ENCODE measurements around the gene GSKIP. TPM values are rescaled to one million over a fixed set of nuclear protein-coding genes. Genes with fewer than 3 reads are reported as not detected.

The GSKIP gene
- polyA plus RNA-seq, 1 of the 3 experiments (the other 2 are of a cell fraction) = 13.6 TPM

DNA sequence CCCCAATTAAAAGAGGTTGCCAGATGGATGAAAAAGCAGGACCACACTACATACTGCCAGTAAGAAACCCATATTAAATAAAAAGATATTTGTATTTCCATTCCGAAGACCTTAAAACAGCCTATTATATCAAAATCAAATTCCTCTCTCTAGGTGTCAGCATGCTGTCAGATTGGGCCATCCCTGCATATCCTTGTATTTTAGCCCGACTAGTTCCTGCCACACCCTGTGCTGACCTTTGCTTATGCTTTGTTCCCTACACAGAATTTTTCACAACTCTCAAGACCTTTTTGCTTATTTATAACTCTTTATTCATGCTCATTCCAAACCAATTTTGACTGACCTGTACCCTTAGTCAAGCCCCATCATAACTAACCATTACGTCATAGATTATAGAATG lies 12.8 kb downstream of the GSKIP start:
- Histone ChIP-seq H3K9ac (no peak overlapping the region), H3K27me3 (ENCODE audit: insufficient read depth) (no peaks in the 10 kb centered on the region), H3K27ac (ENCODE audit: low read depth in 2 of 2, low read length in 1 of 2) (no peak overlapping the region), H3K4me2 (no peak overlapping the region), H3K4me1 (ENCODE audit: control insufficient read depth in 1 of 2, insufficient read depth in 2 of 2, low read depth in 1 of 2, low read length in 1 of 2) (peaks cover 0 to 11% of the 10 kb centered on the region in 2 experiments; a peak in 2 of 4 replicates), H3F3A (replicated peaks; ENCODE audit: insufficient read depth) (no peaks in the 10 kb centered on the region), H3K9me2 (no peaks in the 10 kb centered on the region), H4K20me1 (ENCODE audit: insufficient read depth) (peaks cover 2% of the 10 kb centered on the region; the same call in 1 of the 2 replicates), H2AFZ (ENCODE audit: low read depth) (no peak overlapping the region), H3K4me3 (ENCODE audit: low read depth in 2 of 2, low read length in 1 of 2) (no peak overlapping the region), H3K79me2 (ENCODE audit: insufficient read depth) (peaks cover 44% of the 10 kb centered on the region), H3K9me3 (no peaks in the 10 kb centered on the region), H3K36me3 (replicated peaks in 1 of 2; ENCODE audit: control insufficient read depth in 1 of 2, insufficient read depth in 2 of 2, low read length in 1 of 2) (peaks cover 4 to 14% of the 10 kb centered on the region in 2 experiments)
- ChIA-PET CTCF (interaction anchor here (1.4 kb wide), 1 partner anchor 101 kb away, joined by 4 read pairs; no protein-coding TSS in a partner anchor), POLR2A (no interaction called here)
- no peak for DNase-seq
- 86% methylated on average over 3 of the region's 3 CpGs for WGBS (ENCODE audit: low lambda C conversion rate)
- TF ChIP-seq MAX (IDR thresholded peaks at IDR 0.05; ENCODE audit: low read depth) (no peak), EP300 (IDR thresholded peaks at IDR 0.05; ENCODE audit: borderline replicate concordance in 1 of 2, low read depth in 1 of 2, low read length in 1 of 2) (no peak), CHD2 (IDR thresholded peaks at IDR 0.05; ENCODE audit: low read length, partially characterized antibody) (no peak)

DNA sequence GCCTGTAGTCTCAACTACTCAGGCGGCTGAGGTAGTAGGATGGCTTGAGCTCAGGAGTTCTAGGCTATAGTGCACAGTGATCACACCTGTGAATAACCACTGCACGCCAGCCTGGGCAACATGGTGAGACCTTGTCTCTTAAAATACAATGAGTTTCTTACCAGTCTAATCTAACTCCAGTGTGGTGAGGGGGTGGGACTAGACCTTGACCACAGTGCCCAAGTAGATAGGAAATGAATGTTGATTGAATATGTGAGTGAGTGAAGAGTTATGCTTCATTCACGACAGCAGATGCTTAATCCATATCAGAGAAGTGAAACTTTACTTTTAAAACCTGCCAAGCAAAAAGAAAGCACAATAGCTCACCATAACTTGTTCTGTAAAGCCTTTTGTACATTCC lies 17.4 kb downstream of the GSKIP start:
- POLR2A ChIA-PET = interaction anchor here (1.2 kb wide), 1 partner anchor 10 kb away, joined by 3 read pairs; no protein-coding TSS in a partner anchor
- H3K4me3 ChIP-seq (ENCODE audit: low read depth in 2 of 2, low read length in 1 of 2) = no peak overlapping the region
- CTCF ChIA-PET = interaction anchor here (0.7 to 2.6 kb wide), 5 partner anchors 9 to 280 kb away, joined by 3 to 12 read pairs (median 4); partner anchors contain the start of gene GSKIP
- no peak for DNase-seq
- no peaks in the 10 kb centered on the region for H3K9me3 ChIP-seq
- H3K9me2 ChIP-seq = no peaks in the 10 kb centered on the region
- no peak overlapping the region for H3K4me2 ChIP-seq
- no peaks in the 10 kb centered on the region for H3F3A ChIP-seq (replicated peaks; ENCODE audit: insufficient read depth)
- no peak overlapping the region for H3K9ac ChIP-seq
- no peaks in the 10 kb centered on the region for H3K27me3 ChIP-seq (ENCODE audit: insufficient read depth)
- WGBS (ENCODE audit: low lambda C conversion rate) = 96% methylated on average over 3 of the region's 3 CpGs
- H3K4me1 ChIP-seq (ENCODE audit: control insufficient read depth in 1 of 2, insufficient read depth in 2 of 2, low read depth in 1 of 2, low read length in 1 of 2) = peaks cover 0 to 2% of the 10 kb centered on the region in 2 experiments; a peak in 2 of 4 replicates
- H4K20me1 ChIP-seq (ENCODE audit: insufficient read depth) = no peaks in the 10 kb centered on the region; the same call in 1 of the 2 replicates
- H2AFZ ChIP-seq (ENCODE audit: low read depth) = no peak overlapping the region
- H3K27ac ChIP-seq (ENCODE audit: low read depth in 2 of 2, low read length in 1 of 2) = no peak overlapping the region
- peaks cover 19% of the 10 kb centered on the region for H3K79me2 ChIP-seq (ENCODE audit: insufficient read depth)
- H3K36me3 ChIP-seq (replicated peaks in 1 of 2; ENCODE audit: control insufficient read depth in 1 of 2, insufficient read depth in 2 of 2, low read length in 1 of 2) = peaks cover 41 to 42% of the 10 kb centered on the region in 2 experiments
- TF ChIP-seq FOSL2 (IDR thresholded peaks at IDR 0.05; ENCODE audit: borderline replicate concordance, low read depth) (no peak), EZH2phosphoT487 (IDR thresholded peaks at IDR 0.05; ENCODE audit: borderline replicate concordance, low read depth) (no peak), RFX5 (IDR thresholded peaks at IDR 0.05; ENCODE audit: low read length) (no peak)

GRCh38 chr14:96383445-96383844 lies 20.1 kb downstream of the GSKIP start:
- no peak overlapping the region for H3K27ac ChIP-seq (ENCODE audit: low read depth in 2 of 2, low read length in 1 of 2)
- H2AFZ ChIP-seq (ENCODE audit: low read depth) = no peak overlapping the region
- no peaks in the 10 kb centered on the region for H3K27me3 ChIP-seq (ENCODE audit: insufficient read depth)
- ChIA-PET CTCF (interaction anchor here (0.8 kb wide), 1 partner anchor 42 kb away, joined by 3 read pairs; no protein-coding TSS in a partner anchor), POLR2A (no interaction called here)
- 64% methylated on average over 2 of the region's 2 CpGs for WGBS (ENCODE audit: low lambda C conversion rate)
- peaks cover 43 to 56% of the 10 kb centered on the region in 2 experiments for H3K36me3 ChIP-seq (replicated peaks in 1 of 2; ENCODE audit: control insufficient read depth in 1 of 2, insufficient read depth in 2 of 2, low read length in 1 of 2)
- H3K4me2 ChIP-seq = no peak overlapping the region
- no peak overlapping the region for H3K9ac ChIP-seq
- peaks cover 5% of the 10 kb centered on the region for H3K79me2 ChIP-seq (ENCODE audit: insufficient read depth)
- H3K9me3 ChIP-seq = no peaks in the 10 kb centered on the region
- no peak for DNase-seq
- no peaks in the 10 kb centered on the region for H3K9me2 ChIP-seq
- peaks cover 0 to 2% of the 10 kb centered on the region in 2 experiments; a peak in 2 of 4 replicates for H3K4me1 ChIP-seq (ENCODE audit: control insufficient read depth in 1 of 2, insufficient read depth in 2 of 2, low read depth in 1 of 2, low read length in 1 of 2)
- no peaks in the 10 kb centered on the region for H4K20me1 ChIP-seq (ENCODE audit: insufficient read depth)
- no peak overlapping the region for H3K4me3 ChIP-seq (ENCODE audit: low read depth in 2 of 2, low read length in 1 of 2)
- H3F3A ChIP-seq (replicated peaks; ENCODE audit: insufficient read depth) = peaks cover 4% of the 10 kb centered on the region
- TF ChIP-seq, protein P1, sequence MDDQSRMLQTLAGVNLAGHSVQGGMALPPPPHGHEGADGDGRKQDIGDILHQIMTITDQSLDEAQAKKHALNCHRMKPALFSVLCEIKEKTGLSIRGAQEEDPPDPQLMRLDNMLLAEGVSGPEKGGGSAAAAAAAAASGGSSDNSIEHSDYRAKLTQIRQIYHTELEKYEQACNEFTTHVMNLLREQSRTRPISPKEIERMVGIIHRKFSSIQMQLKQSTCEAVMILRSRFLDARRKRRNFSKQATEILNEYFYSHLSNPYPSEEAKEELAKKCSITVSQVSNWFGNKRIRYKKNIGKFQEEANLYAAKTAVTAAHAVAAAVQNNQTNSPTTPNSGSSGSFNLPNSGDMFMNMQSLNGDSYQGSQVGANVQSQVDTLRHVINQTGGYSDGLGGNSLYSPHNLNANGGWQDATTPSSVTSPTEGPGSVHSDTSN (IDR thresholded peaks at IDR 0.05) = no peak
- TF ChIP-seq RCOR1 (IDR thresholded peaks at IDR 0.05; ENCODE audit: low read length) (no peak), FOXM1 (IDR thresholded peaks at IDR 0.05; ENCODE audit: low read depth) (no peak), NRF1 (IDR thresholded peaks at IDR 0.05; ENCODE audit: low read depth, low read length) (no peak), IRF3 (IDR thresholded peaks at IDR 0.05; ENCODE audit: low read depth, low read length) (no peak), GABPA (IDR thresholded peaks at IDR 0.05; ENCODE audit: low read depth) (no peak), RFX5 (IDR thresholded peaks at IDR 0.05; ENCODE audit: low read length) (no peak), POLR2AphosphoS5 (IDR thresholded peaks at IDR 0.05; ENCODE audit: low read depth, low read length) (no peak)
- TF ChIP-seq, protein P2, sequence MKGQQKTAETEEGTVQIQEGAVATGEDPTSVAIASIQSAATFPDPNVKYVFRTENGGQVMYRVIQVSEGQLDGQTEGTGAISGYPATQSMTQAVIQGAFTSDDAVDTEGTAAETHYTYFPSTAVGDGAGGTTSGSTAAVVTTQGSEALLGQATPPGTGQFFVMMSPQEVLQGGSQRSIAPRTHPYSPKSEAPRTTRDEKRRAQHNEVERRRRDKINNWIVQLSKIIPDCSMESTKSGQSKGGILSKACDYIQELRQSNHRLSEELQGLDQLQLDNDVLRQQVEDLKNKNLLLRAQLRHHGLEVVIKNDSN (IDR thresholded peaks at IDR 0.05; ENCODE audit: borderline replicate concordance, low read depth) = no peak
